PC-3 (cell line): Measurements from ENCODE around the gene RCE1. TPM values are rescaled to one million over a fixed set of nuclear protein-coding genes. Genes with fewer than 3 reads are reported as not detected.

Source experiments
- ATAC-seq: fragments of 200-7000 bp; cut with Tn5 transposase; 2 replicates; pipeline ENCODE4 v1.9.1; 2020; ENCODE audit warnings: mild to moderate bottlenecking, moderate library complexity
- BruUV-seq: library from RNA; stranded (reverse); fragments of 400-500 nt; replicated peaks from 2 replicates; lab custom pipeline; 2021; lab: Mats Ljungman, UMichigan
- CTCF ChIA-PET: fragments of 300-600 bp; sonication (Branson Sonifier 250); formaldehyde crosslinking; loops from one replicate; lab custom pipeline; 2022; ENCODE audit warnings: antibody characterized with exemption; lab: Charles Lee
- POLR2A ChIA-PET: fragments of 300-600 bp; sonication (Branson Sonifier 250); formaldehyde crosslinking; loops from one replicate; lab custom pipeline; 2022; ENCODE audit warnings: antibody characterized with exemption; ENCODE audit not compliant: unreplicated experiment; lab: Charles Lee
- DNase-seq: peaks from one replicate; pipeline ENCODE4 v3.0.0-alpha.2; 2015
- H2AFZ ChIP-seq: fragments of 300-600 bp; sonication (generic); 2 replicates; pipeline ENCODE4 v1.6.0; 2016; ENCODE audit warnings: antibody characterized with exemption, low read length
- H3F3A ChIP-seq: fragments of 300-600 bp; sonication (generic); one replicate; pipeline ENCODE4 v1.6.0; 2017; ENCODE audit warnings: antibody characterized with exemption, low read length, control low read depth, mild to moderate bottlenecking; ENCODE audit not compliant: unreplicated experiment
- H3K27ac ChIP-seq: fragments of 300-600 bp; sonication (generic); 2 replicates; pipeline ENCODE4 v1.5.1; 2016; ENCODE audit warnings: mild to moderate bottlenecking, low read length
- H3K27me3 ChIP-seq: fragments of 300-600 bp; sonication (generic); 2 replicates; pipeline ENCODE4 v1.6.1; 2016; ENCODE audit warnings: low read length, mixed read lengths
- H3K36me3 ChIP-seq: fragments of 300-600 bp; sonication (generic); 2 replicates; pipeline ENCODE4 v1.6.1; 2016; ENCODE audit warnings: low read depth, mixed run types, low read length, mixed read lengths
- H3K4me1 ChIP-seq: fragments of 300-600 bp; sonication (generic); 2 replicates; pipeline ENCODE4 v1.5.1; 2016; ENCODE audit warnings: low read length; ENCODE audit not compliant: insufficient read depth
- H3K4me2 ChIP-seq: fragments of 300-600 bp; sonication (generic); 2 replicates; pipeline ENCODE4 v1.6.0; 2016; ENCODE audit warnings: low read length
- H3K4me3 ChIP-seq: fragments of 300-600 bp; sonication (generic); 2 replicates; pipeline ENCODE4 v1.5.1; 2016; ENCODE audit warnings: mild to moderate bottlenecking, low read length, mixed read lengths
- H3K79me2 ChIP-seq: fragments of 300-600 bp; sonication (generic); 2 replicates; pipeline ENCODE4 v1.6.1; 2017; ENCODE audit warnings: low read length, mixed read lengths
- H3K9ac ChIP-seq: fragments of 300-600 bp; sonication (generic); 2 replicates; pipeline ENCODE4 v1.6.0; 2016; ENCODE audit warnings: mild to moderate bottlenecking, low read length
- H3K9me2 ChIP-seq: fragments of 300-600 bp; sonication (generic); replicated peaks from 2 replicates; pipeline ENCODE4 v1.6.1; 2016; ENCODE audit warnings: mixed run types, low read length, mixed read lengths
- H3K9me3 ChIP-seq: fragments of 300-600 bp; sonication (generic); 2 replicates; pipeline ENCODE4 v1.6.1; 2016; ENCODE audit warnings: low read length, mixed read lengths
- H4K20me1 ChIP-seq: fragments of 300-600 bp; sonication (generic); 2 replicates; pipeline ENCODE4 v1.6.1; 2016; ENCODE audit warnings: low read length, mixed read lengths
- EZH2 ChIP-seq: fragments of 300-600 bp; sonication (generic); IDR thresholded peaks from one replicate; pipeline ENCODE4 v1.6.1; 2017; ENCODE audit warnings: antibody characterized with exemption, mild to moderate bottlenecking, low read length; ENCODE audit not compliant: unreplicated experiment
- EZH2phosphoT487 ChIP-seq: fragments of 300-600 bp; sonication (generic); IDR thresholded peaks from 2 replicates; pipeline ENCODE4 v1.6.1; 2018; ENCODE audit warnings: mild to moderate bottlenecking, antibody characterized with exemption, low read length, borderline replicate concordance
- intact Hi-C: fragments of 100-400 bp; cut with micrococcal nuclease; formaldehyde crosslinking; loops from 2 replicates; pipeline ENCODE4 v1.9.0; 2023
- total RNA-seq: library from RNA; depleted of rRNA; stranded (reverse); fragments of >200 nt; gene quantifications from 2 replicates; pipeline ENCODE4 v1.2.3, GENCODE V29; 2014
- TF ChIP-seq, protein P1 (sequence below): fragments of 300-600 bp; sonication (generic); conservative IDR thresholded peaks from 2 replicates; pipeline ENCODE4 v1.5.1; 2017; ENCODE audit warnings: antibody characterized with exemption, low read depth, mild to moderate bottlenecking, low read length

RCE1 gene
- total RNA-seq, 1 experiment from 2014 or later = 70.4 TPM

- TF ChIP-seq, protein P1, sequence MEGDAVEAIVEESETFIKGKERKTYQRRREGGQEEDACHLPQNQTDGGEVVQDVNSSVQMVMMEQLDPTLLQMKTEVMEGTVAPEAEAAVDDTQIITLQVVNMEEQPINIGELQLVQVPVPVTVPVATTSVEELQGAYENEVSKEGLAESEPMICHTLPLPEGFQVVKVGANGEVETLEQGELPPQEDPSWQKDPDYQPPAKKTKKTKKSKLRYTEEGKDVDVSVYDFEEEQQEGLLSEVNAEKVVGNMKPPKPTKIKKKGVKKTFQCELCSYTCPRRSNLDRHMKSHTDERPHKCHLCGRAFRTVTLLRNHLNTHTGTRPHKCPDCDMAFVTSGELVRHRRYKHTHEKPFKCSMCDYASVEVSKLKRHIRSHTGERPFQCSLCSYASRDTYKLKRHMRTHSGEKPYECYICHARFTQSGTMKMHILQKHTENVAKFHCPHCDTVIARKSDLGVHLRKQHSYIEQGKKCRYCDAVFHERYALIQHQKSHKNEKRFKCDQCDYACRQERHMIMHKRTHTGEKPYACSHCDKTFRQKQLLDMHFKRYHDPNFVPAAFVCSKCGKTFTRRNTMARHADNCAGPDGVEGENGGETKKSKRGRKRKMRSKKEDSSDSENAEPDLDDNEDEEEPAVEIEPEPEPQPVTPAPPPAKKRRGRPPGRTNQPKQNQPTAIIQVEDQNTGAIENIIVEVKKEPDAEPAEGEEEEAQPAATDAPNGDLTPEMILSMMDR = no peak
- TF ChIP-seq EZH2 (no peak), EZH2phosphoT487 (no peak)
- intact Hi-C loops = no loop called here
- Histone ChIP-seq H3K4me3 (no peak overlapping the region), H3K9me2 (no peaks in the 10 kb centered on the region), H3K79me2 (no peaks in the 10 kb centered on the region), H3K4me2 (no peak overlapping the region), H3K9ac (no peak overlapping the region), H3K9me3 (no peaks in the 10 kb centered on the region), H3K36me3 (no peaks in the 10 kb centered on the region), H2AFZ (no peak overlapping the region), H3K27me3 (no peaks in the 10 kb centered on the region), H4K20me1 (no peaks in the 10 kb centered on the region), H3K27ac (no peak overlapping the region), H3K4me1 (no peaks in the 10 kb centered on the region), H3F3A (no peaks in the 10 kb centered on the region)
- ATAC-seq (no peak), DNase-seq (no peak)
- no TSS peak for BruUV-seq
- CTCF ChIA-PET = no interaction called here
- POLR2A ChIA-PET = interaction anchor here (0.7 kb wide), 1 partner anchor 25 kb away, joined by 3 read pairs; no protein-coding TSS in a partner anchor
These were observed 42.4 kb upstream of the RCE1 start for GRCh38 chr11:66800720-66801428.

- no peaks in the 10 kb centered on the region for H3K9me3 ChIP-seq
- no peak overlapping the region for H3K27ac ChIP-seq
- DNase-seq = no peak
- H3K4me1 ChIP-seq = peaks cover 9% of the 10 kb centered on the region
- H3K79me2 ChIP-seq = no peaks in the 10 kb centered on the region
- intact Hi-C loops = no loop called here
- ATAC-seq = no peak
- H3K9me2 ChIP-seq = no peaks in the 10 kb centered on the region
- no peak overlapping the region for H3K4me3 ChIP-seq
- ChIA-PET POLR2A (no interaction called here), CTCF (no interaction called here)
- no peaks in the 10 kb centered on the region for H3K27me3 ChIP-seq
- BruUV-seq = no TSS peak
- no peak overlapping the region for H3K4me2 ChIP-seq
- TF ChIP-seq EZH2 (no peak), EZH2phosphoT487 (no peak)
- TF ChIP-seq, protein P1 = no peak
- no peaks in the 10 kb centered on the region for H3F3A ChIP-seq
- H3K9ac ChIP-seq = no peak overlapping the region
- H2AFZ ChIP-seq = no peak overlapping the region
- H4K20me1 ChIP-seq = no peaks in the 10 kb centered on the region
- H3K36me3 ChIP-seq = no peaks in the 10 kb centered on the region
These were observed 33.6 kb upstream of the RCE1 start for GRCh38 chr11:66809592-66809991.

- CTCF ChIA-PET = no interaction called here
- TF ChIP-seq EZH2phosphoT487 (no peak), EZH2 (no peak)
- TF ChIP-seq, protein P1 = no peak
- no peaks in the 10 kb centered on the region for H3K79me2 ChIP-seq
- H3F3A ChIP-seq = peaks cover 7% of the 10 kb centered on the region
- no peak for DNase-seq
- H2AFZ ChIP-seq = no peak overlapping the region
- H3K9me2 ChIP-seq = no peaks in the 10 kb centered on the region
- peaks cover 20% of the 10 kb centered on the region for H3K4me1 ChIP-seq
- no peak overlapping the region for H3K27ac ChIP-seq
- no peak overlapping the region for H3K4me3 ChIP-seq
- H3K9me3 ChIP-seq = no peaks in the 10 kb centered on the region
- no TSS peak for BruUV-seq
- H3K9ac ChIP-seq = no peak overlapping the region
- H3K27me3 ChIP-seq = no peaks in the 10 kb centered on the region
- no peaks in the 10 kb centered on the region for H4K20me1 ChIP-seq
- intact Hi-C loops = no loop called here
- POLR2A ChIA-PET = no interaction called here
- H3K4me2 ChIP-seq = no peak overlapping the region
- ATAC-seq = no peak
- no peaks in the 10 kb centered on the region for H3K36me3 ChIP-seq
These were observed 32.6 kb upstream of the RCE1 start for GRCh38 chr11:66810576-66811185.
